Activated T-cell treated with anti-CD3 and anti-CD28 coated beads, Interleukin-2, amount 50 U/mL, for 4 hours (primary cell): ENCODE results near the gene SLC2A4RG. TPM values are rescaled to one million over a fixed set of nuclear protein-coding genes. Genes with fewer than 3 reads are reported as not detected.

Experiments
- ATAC-seq, 2 donors: fragments of 200-7000 bp; cut with Tn5 transposase; one replicate each; pipeline ENCODE4 v1.10.0; 2021
- DNase-seq: peaks from one replicate; pipeline ENCODE4 v3.0.0-alpha.2; 2020
- H3K27me3 Mint-ChIP-seq: one replicate; pipeline ENCODE4 v1.8.0; 2021; ENCODE audit warnings: low read depth, mixed read lengths
- H3K36me3 Mint-ChIP-seq: one replicate; pipeline ENCODE4 v1.8.0; 2022; ENCODE audit warnings: mixed read lengths; ENCODE audit not compliant: insufficient read depth
- H3K4me1 Mint-ChIP-seq: one replicate; pipeline ENCODE4 v1.8.0; 2021; ENCODE audit warnings: low read depth, mixed read lengths
- H3K4me3 Mint-ChIP-seq: one replicate; pipeline ENCODE4 v1.8.0; 2021; ENCODE audit warnings: mild to moderate bottlenecking, moderate library complexity, mixed read lengths
- H3K9me3 Mint-ChIP-seq: one replicate; pipeline ENCODE4 v1.8.0; 2021; ENCODE audit warnings: mixed read lengths
- total RNA-seq, 3 donors: library from RNA; stranded (reverse); gene quantifications; one replicate each; pipeline ENCODE4 v1.2.1, GENCODE V29; 2021

SLC2A4RG gene
- total RNA-seq, 3 donors from 2014 or later, result 17.2 to 18.1 (median 17.3) TPM

- Mint-ChIP-seq H3K27me3 (peaks cover 10% of the 10 kb centered on the region), H3K9me3 (no peaks in the 10 kb centered on the region), H3K4me3 (no peak overlapping the region), H3K4me1 (peaks cover 3% of the 10 kb centered on the region), H3K36me3 (no peaks in the 10 kb centered on the region)
- no peak for ATAC-seq
- DNase-seq, result no peak
Observed at GRCh38 chr20:63791497-63792156, 52.1 kb downstream of the SLC2A4RG start.

- Mint-ChIP-seq H3K9me3 (no peaks in the 10 kb centered on the region), H3K4me1 (peaks cover 3% of the 10 kb centered on the region), H3K4me3 (no peak overlapping the region), H3K36me3 (no peaks in the 10 kb centered on the region), H3K27me3 (peaks cover 10% of the 10 kb centered on the region)
- no peak for ATAC-seq
- no peak for DNase-seq
Observed at GRCh38 chr20:63792866-63793265, 53.3 kb downstream of the SLC2A4RG start.

Other genes with a start within 250 kb of the SLC2A4RG start
- under 1 TPM; 0.63 to 0.96 (median 0.74) TPM for gene EEF1A2, start 240.7 kb upstream of the SLC2A4RG start, total RNA-seq
- 100 to 1,000 TPM; 137 to 171 (median 165) TPM for gene PPDPF, start 219.0 kb upstream of the SLC2A4RG start, total RNA-seq
- under 1 TPM; 0.13 to 0.21 (median 0.16) TPM for gene PTK6, start 202.4 kb upstream of the SLC2A4RG start, total RNA-seq
- gene SRMS, start 192.0 kb upstream of the SLC2A4RG start, total RNA-seq, result not detected
- gene FNDC11, start 185.6 kb upstream of the SLC2A4RG start, total RNA-seq, result under 1 TPM; 0.13 to 0.19 (median 0.18) TPM
- 10 to 100 TPM in 1 of 3 donors, 1 to 10 TPM in 2; 7.4 to 11.9 (median 7.8) TPM for gene HELZ2, start 165.5 kb upstream of the SLC2A4RG start, total RNA-seq
- 10 to 100 TPM; 14.6 to 16.1 (median 15.1) TPM for gene GMEB2, start 112.7 kb upstream of the SLC2A4RG start, total RNA-seq
- 10 to 100 TPM; 11.4 to 16.2 (median 12.4) TPM for gene STMN3, start 86.4 kb upstream of the SLC2A4RG start, total RNA-seq
- 10 to 100 TPM; 50.6 to 67.7 (median 62.3) TPM for gene RTEL1, start 81.5 kb upstream of the SLC2A4RG start, total RNA-seq
- under 1 TPM in 1 of 3 donors, not detected in 2; 0.47 TPM for gene TNFRSF6B, start 43.1 kb upstream of the SLC2A4RG start, total RNA-seq
- gene ARFRP1, start 31.8 kb upstream of the SLC2A4RG start, total RNA-seq, result 10 to 100 TPM; 62.1 to 67.1 (median 63.5) TPM
- gene ZGPAT, start 31.7 kb upstream of the SLC2A4RG start, total RNA-seq, result 10 to 100 TPM; 38.1 to 43.9 (median 42.0) TPM
- gene LIME1, start 3.1 kb upstream of the SLC2A4RG start, total RNA-seq, result 10 to 100 TPM in 1 of 3 donors, 1 to 10 TPM in 2; 7.1 to 10.4 (median 9.3) TPM
- 1 to 10 TPM in 2 of 3 donors, under 1 TPM in 1; 0.89 to 3.8 (median 2.2) TPM for gene ZBTB46, start 91.5 kb downstream of the SLC2A4RG start, total RNA-seq
- not detected for gene ABHD16B, start 121.7 kb downstream of the SLC2A4RG start, total RNA-seq
- 10 to 100 TPM; 87.4 to 95.0 (median 89.3) TPM for gene TPD52L2, start 125.5 kb downstream of the SLC2A4RG start, total RNA-seq
- gene DNAJC5, start 155.3 kb downstream of the SLC2A4RG start, total RNA-seq, result 10 to 100 TPM; 37.2 to 38.5 (median 37.8) TPM
- 10 to 100 TPM; 48.8 to 59.4 (median 56.6) TPM for gene UCKL1, start 216.6 kb downstream of the SLC2A4RG start, total RNA-seq
- 10 to 100 TPM; 19.8 to 21.0 (median 20.2) TPM for gene ZNF512B, start 230.2 kb downstream of the SLC2A4RG start, total RNA-seq
- 10 to 100 TPM; 14.6 to 17.4 (median 16.8) TPM for gene SAMD10, start 239.9 kb downstream of the SLC2A4RG start, total RNA-seq
- 100 to 1,000 TPM in 1 of 3 donors, 10 to 100 TPM in 2; 95.9 to 101 (median 98.7) TPM for gene PRPF6, start 241.4 kb downstream of the SLC2A4RG start, total RNA-seq